Measurements from ENCODE around the gene FAM177A1. TPM values are rescaled to one million over a fixed set of nuclear protein-coding genes. Genes with fewer than 3 reads are reported as not detected.
A peak's percentile ranks its signal among the peaks of the same experiment; 100 is the strongest.

The FAM177A1 gene
- total and polyA plus RNA-seq, 9 of the 15 experiments (the other 6 are each of a cell fraction or from before 2014, with no cell fraction given), result 7.7 to 36.2 (median 29.9) TPM

- TF ChIP-seq CC2D1A (IDR thresholded peaks at IDR 0.05) (no peak), GTF2F1 (IDR thresholded peaks at IDR 0.05; ENCODE audit: low read depth, low read length) (no peak), HNRNPUL1 (IDR thresholded peaks at IDR 0.05; ENCODE audit: low read length) (no peak), NR2C2 (CRISPR knock-in tag; IDR thresholded peaks at IDR 0.05) (peak; percentile 85; the same call in 1 of the 2 replicates), NR2C2 (tag; IDR thresholded peaks at IDR 0.05) (peak; percentile 98), FOXJ3 (CRISPR knock-in tag; IDR thresholded peaks at IDR 0.05) (peak; percentile 86), HNRNPK (IDR thresholded peaks at IDR 0.05; ENCODE audit: low read depth, low read length, poor library complexity, severe bottlenecking) (no peak), NCOA6 (IDR thresholded peaks at IDR 0.05) (peak; percentile 56), ZNF780A (CRISPR knock-in tag; IDR thresholded peaks at IDR 0.05) (no peak), SREBF2 (CRISPR knock-in tag; IDR thresholded peaks at IDR 0.05) (no peak), NR4A1 (CRISPR knock-in tag; IDR thresholded peaks at IDR 0.05) (no peak), NR4A1 (tag; IDR thresholded peaks at IDR 0.05) (no peak), LARP7 (IDR thresholded peaks at IDR 0.05) (no peak), NCOR1 (IDR thresholded peaks at IDR 0.05) (no peak), TCF15 (CRISPR knock-in tag; IDR thresholded peaks at IDR 0.05) (no peak), POLR2AphosphoS2 (IDR thresholded peaks at IDR 0.05; ENCODE audit: low read length) (no peak), HDGF (IDR thresholded peaks at IDR 0.05) (no peak), ZNF830 (CRISPR knock-in tag; IDR thresholded peaks at IDR 0.05) (no peak), XRCC5 (IDR thresholded peaks at IDR 0.05; ENCODE audit: low read depth, low read length) (0 out of 2 replicates have a peak, but pooled peaks have one; percentile 36), CHD4 (IDR thresholded peaks at IDR 0.05; ENCODE audit: insufficient read depth, insufficient replicate concordance, low read depth, low read length, poor library complexity, severe bottlenecking) (no peak), NEUROD1 (IDR thresholded peaks at IDR 0.05; ENCODE audit: borderline replicate concordance, low read depth, low read length, partially characterized antibody) (no peak), POLR2B (IDR thresholded peaks at IDR 0.05; ENCODE audit: low read depth, partially characterized antibody) (peak; percentile 61), CHD2 (IDR thresholded peaks at IDR 0.05; ENCODE audit: low read depth, low read length) (no peak), ZNF77 (CRISPR knock-in tag; IDR thresholded peaks at IDR 0.05) (no peak), ATF6 (CRISPR knock-in tag; IDR thresholded peaks at IDR 0.05) (no peak), MTA2 (IDR thresholded peaks at IDR 0.05; ENCODE audit: low read depth) (no peak), PRMT5 (CRISPR knock-in tag; IDR thresholded peaks at IDR 0.05) (no peak), CBX1 (IDR thresholded peaks at IDR 0.05; ENCODE audit: low read depth) (no peak), FOXM1 (IDR thresholded peaks at IDR 0.05; ENCODE audit: low read depth) (no peak), FOXM1 (CRISPR knock-in tag; IDR thresholded peaks at IDR 0.05; ENCODE audit: low read depth) (peak; percentile 56; the same call in 1 of the 2 replicates), ZNF41 (CRISPR knock-in tag; conservative IDR thresholded peaks at IDR 0.05) (no peak), ZFP1 (CRISPR knock-in tag; IDR thresholded peaks at IDR 0.05) (no peak)
Observed at GRCh38 chr14:35121887-35122695, 76.0 kb downstream of the FAM177A1 start, which contains the start of the genes PPP2R3C and PRORP (continued).

Data from K562 (cell line).